HL-60/S4 treated with phorbol 12-myristate 13-acetate at 8.2 ng/mL for 4 days and 3 days (cell line): ENCODE measurements around the gene KIF16B.
"Not testable (repeated sequence)": the region's sequence is repeated elsewhere in the genome, so short reads cannot be mapped to it uniquely, and the experiment has no call there.

Source experiments
- in situ Hi-C: fragments of 300-500 bp; cut with MboI; formaldehyde crosslinking; loops from 2 replicates; pipeline ENCODE4 v1.15.0; 2022; ENCODE audit warnings: low sequenced_read_pairs

Gene KIF16B

GRCh38 chr20:16272780-16273360, 300.4 kb downstream of the KIF16B start:
- in situ Hi-C loops: no loop called here

- in situ Hi-C loops: no loop called here
These were observed 301.8 kb downstream of the KIF16B start for GRCh38 chr20:16271450-16271849.

- in situ Hi-C loops: no loop called here
These were observed 302.3 kb downstream of the KIF16B start for GRCh38 chr20:16270989-16271388.

GRCh38 chr20:16270314-16270931, 302.8 kb downstream of the KIF16B start:
- in situ Hi-C loops: no loop called here

- in situ Hi-C loops: no loop called here
These were observed 305.7 kb downstream of the KIF16B start for GRCh38 chr20:16267526-16267925.

GRCh38 chr20:16265334-16265733, 307.9 kb downstream of the KIF16B start:
- in situ Hi-C loops: no loop called here

GRCh38 chr20:16263582-16263981, 309.7 kb downstream of the KIF16B start:
- in situ Hi-C loops: no loop called here

GRCh38 chr20:16262594-16262993, 310.7 kb downstream of the KIF16B start:
- in situ Hi-C loops: no loop called here

GRCh38 chr20:16261733-16262273, 311.4 kb downstream of the KIF16B start:
- in situ Hi-C loops: no loop called here

GRCh38 chr20:16260911-16261310, 312.3 kb downstream of the KIF16B start:
- in situ Hi-C loops: no loop called here

GRCh38 chr20:16260133-16260532, 313.1 kb downstream of the KIF16B start:
- in situ Hi-C loops: not testable (repeated sequence)

- in situ Hi-C loops: no loop called here
These were observed 314.5 kb downstream of the KIF16B start for GRCh38 chr20:16258766-16259165.

GRCh38 chr20:16257813-16258430, 315.3 kb downstream of the KIF16B start:
- in situ Hi-C loops: no loop called here

- in situ Hi-C loops: no loop called here
These were observed 316.2 kb downstream of the KIF16B start for GRCh38 chr20:16257021-16257420.

GRCh38 chr20:16246870-16247269, 326.4 kb downstream of the KIF16B start:
- in situ Hi-C loops: no loop called here

- in situ Hi-C loops: no loop called here
These were observed 327.0 kb downstream of the KIF16B start for GRCh38 chr20:16246291-16246690.

GRCh38 chr20:16245879-16246278, 327.4 kb downstream of the KIF16B start:
- in situ Hi-C loops: no loop called here

GRCh38 chr20:16244892-16245291, 328.4 kb downstream of the KIF16B start:
- in situ Hi-C loops: no loop called here

GRCh38 chr20:16243470-16243869, 329.8 kb downstream of the KIF16B start:
- in situ Hi-C loops: no loop called here

GRCh38 chr20:16241911-16242310, 331.3 kb downstream of the KIF16B start:
- in situ Hi-C loops: no loop called here

GRCh38 chr20:16240355-16240754, 332.9 kb downstream of the KIF16B start:
- in situ Hi-C loops: no loop called here

- in situ Hi-C loops: no loop called here
These were observed 336.5 kb downstream of the KIF16B start for GRCh38 chr20:16236589-16237241.
